HG02973 (cell line): ENCODE measurements around the gene ZBTB7C.

Experiments
- ATAC-seq: cut with Tn5 transposase; IDR thresholded peaks from one replicate; pipeline ENCODE4 v1.9.1; 2021; ENCODE audit warnings: moderate library complexity; ENCODE audit not compliant: unreplicated experiment

ZBTB7C gene

DNA sequence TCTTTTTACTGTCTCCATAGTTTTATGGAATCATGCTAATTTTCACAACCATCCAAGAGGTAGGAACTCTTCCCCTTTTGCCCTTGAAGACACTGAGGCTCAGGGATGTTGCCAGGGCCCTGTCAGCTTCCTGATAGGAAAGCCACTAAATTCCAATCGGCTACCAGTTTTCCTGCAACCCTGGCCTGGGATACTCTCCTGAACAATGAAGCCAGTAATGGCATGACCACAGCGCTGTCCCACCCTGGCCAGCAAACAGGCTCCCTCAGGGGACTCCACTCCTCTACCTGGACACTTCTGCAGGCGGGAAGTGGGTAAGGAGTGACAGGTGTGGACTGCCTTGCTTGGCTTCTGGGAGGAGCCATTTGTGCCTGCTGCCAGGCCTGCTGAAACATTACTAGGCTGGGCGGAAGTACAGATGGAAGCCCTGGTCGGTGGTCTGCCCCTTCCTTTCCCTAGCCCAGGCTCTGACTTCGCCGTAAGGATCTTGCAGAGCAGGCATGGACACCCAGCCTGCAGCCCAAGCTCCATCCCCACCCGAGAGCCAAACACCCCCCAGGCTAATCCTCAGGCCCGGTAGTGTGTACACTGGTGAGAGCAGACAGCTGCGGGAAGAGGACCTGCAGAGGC is 400.0 kb downstream of the ZBTB7C start:
- no peak for ATAC-seq

DNA sequence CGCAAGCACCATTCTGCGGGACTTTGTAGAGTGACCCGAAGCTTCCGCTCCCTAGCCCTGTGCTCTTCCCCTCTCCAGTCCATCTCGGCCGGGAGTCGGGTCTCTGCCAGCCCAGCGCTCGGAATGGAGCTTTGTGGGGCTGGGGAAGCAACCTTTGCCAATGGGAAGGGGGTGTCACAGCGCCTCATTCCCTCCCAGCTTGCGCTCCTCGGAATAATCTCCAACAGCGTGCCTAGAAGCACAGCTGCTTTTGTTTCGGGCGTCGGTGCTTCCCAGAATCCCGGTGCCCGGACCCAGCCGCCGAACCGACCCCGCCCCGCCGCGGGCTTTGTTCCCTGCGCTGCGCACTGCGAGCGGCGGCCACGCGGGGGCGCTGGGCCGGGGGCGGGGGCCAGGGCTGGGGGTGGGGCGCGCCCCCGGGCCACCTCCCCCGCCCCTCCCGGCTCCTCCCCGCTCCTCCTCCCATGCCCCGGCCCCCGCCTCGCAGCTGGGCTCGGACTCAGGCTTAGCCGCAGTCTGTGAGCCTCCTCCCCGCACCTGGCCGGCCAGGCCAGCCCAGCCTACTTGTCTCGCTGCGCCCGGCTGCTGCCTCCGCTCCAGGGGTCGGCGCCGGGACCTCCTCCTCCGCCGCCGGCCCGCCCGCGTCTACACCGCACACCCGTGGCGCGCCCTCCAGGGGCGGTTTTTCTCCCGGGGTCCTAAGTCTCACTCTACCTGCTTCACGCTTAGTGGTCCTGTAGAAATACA is 401.1 kb downstream of the ZBTB7C start:
- no peak for ATAC-seq

DNA sequence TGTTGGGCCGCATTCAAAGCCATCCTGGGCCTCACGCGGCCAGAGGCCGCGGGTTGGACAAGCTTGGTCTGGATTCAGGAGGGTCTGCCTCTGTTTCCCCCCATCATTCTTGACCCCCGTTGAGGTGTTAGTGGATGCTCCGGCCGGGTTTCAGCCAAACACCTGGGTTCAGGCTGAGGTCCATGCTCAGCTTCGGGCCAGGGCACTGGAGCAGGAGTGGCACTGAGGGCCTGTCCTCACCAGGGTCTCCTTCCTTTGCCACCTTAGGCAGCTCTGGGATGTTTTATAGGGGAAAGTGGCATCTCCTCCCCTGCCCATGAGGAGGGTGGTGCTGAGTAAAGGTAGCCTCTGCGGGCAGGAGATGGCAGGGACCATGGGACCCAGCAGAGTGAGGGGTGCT is 401.8 kb downstream of the ZBTB7C start:
- no peak for ATAC-seq

DNA sequence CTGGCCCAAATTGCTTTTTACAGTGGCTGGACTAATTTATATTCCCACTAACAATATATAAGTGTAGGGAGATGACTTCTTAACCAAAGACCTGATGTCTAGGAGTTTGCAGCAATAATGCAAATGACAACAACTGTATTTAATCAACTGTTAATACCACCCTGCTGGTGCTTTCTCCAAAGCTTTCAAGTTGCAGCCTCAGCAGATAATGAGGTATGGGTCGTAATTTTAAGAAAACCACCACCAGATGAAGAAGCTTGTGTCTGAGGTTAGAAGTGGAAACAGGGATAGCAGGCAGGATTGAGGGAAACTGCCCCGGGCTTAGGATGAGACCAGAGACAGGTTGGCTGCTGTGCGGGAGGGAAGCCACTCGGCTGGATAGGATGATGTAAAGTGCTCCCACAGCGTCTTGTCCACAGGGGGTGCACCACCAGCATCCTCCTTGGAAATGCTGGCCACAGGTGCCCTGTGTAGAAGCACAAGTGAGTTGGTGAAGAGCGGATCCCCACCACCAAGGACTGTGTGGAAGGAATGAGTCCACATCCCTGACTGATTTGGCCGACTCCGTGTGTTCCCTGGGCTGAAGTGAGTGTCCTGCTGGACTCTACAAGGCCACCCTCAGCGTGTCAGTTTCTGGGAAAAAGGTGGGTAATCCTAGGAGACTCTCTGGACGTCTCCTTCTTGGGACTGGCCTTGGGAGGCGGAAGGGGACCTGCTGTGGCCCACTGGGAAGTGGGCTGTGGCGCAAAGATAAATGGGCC is 402.6 kb downstream of the ZBTB7C start:
- no peak for ATAC-seq

DNA sequence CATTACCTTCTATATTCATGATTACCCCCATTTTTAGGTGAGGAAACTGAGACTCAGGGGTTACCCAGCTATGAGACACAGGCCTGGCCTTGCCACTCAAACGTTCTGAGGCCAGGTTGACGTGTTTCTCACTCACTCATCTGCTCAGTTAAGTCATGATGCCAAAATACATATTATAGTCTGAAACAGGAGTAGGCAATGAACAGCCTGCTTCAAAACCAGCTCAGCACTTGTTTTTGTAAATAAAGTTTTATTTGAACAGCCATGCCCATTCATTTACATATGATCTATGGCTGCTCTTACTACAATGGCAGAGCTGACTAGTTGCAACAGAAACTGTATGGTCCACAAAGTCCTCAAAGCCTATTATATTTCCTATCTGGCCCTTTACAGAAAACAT is 404.6 kb downstream of the ZBTB7C start:
- ATAC-seq: no peak

DNA sequence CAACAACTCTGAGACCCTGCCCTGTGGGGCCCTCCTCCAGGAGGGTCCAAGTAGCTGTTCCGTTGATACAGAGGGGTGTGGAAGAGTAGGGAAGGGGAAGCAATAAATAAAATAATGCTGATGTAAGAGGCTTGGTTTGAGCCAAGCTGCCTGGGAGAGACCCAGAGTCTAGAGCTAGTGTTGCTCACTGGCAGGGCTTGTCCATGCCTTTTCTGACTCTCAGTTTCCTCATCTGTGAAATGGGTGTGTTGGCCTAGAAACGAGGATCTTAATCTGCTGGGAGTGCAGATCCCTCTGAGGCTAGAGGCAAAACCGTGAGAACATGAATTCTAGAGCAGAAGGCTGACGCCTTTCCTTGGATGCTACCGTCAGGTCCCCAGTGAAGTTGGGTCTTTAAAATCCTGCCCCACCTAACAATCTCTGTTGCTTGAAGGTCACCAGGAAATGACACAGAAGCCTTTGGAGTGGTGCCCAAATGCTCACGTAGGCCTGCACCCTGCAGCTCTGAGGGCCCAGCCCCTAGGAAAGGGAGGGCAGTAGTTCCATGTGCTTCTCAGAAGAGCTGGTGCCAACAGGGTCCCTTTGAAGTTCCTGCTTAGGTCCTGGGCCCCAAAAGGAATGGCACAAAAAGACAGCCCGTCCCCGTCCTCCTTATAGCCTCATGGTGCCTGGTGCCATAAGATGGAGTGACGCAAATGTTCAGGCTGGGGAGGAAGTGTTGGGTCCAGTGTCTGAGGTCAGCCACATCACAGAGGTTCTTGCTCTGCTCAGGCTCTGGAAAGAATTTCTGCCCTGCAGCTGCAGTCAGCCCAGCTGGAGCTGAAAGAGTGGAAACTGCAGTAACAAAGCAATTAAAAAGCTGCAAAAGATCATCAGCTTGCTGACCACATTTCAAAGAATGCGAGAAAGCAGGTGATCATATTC is 405.5 kb downstream of the ZBTB7C start:
- no peak for ATAC-seq

DNA sequence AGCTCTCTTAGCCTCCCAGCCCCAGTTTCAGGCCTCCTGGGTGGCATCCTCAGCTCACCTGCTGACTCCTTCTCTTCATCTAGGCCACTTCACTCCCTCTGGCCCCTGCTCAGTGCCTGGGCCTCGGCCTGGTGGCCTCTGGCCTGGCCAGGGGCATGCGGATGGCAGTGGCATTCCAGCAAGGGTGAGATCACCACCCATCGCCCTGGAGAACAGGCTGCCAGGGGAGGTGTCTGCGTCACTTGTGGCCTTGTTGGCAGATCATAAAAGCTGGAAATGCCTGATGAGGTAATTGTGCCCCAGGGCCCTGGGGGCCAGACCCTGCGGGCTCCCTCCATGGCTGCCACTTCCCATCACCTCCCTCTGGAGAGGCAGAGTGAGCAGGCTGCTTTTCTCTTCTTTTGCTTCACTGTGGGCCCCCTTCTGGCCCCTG is 406.2 kb downstream of the ZBTB7C start:
- ATAC-seq: no peak

DNA sequence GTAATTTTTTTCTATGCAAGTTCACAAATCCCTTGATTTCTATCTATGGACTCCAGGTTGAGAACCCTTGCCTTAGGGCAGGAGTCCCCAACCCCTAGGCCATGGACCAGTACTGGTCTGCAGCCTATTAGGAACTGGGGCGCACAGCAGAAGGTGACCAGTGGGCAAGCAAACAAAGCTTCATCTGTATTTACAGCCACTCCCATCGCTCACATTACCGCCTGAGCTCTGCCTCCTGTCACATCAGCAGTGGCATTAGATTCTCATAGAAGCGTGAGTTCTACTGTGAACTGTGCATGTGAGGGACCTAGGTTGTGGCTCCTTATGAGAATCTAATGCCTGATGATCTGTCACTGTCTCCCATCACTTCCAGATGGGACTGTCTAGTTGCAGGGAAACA is 408.5 kb downstream of the ZBTB7C start:
- no peak for ATAC-seq

DNA sequence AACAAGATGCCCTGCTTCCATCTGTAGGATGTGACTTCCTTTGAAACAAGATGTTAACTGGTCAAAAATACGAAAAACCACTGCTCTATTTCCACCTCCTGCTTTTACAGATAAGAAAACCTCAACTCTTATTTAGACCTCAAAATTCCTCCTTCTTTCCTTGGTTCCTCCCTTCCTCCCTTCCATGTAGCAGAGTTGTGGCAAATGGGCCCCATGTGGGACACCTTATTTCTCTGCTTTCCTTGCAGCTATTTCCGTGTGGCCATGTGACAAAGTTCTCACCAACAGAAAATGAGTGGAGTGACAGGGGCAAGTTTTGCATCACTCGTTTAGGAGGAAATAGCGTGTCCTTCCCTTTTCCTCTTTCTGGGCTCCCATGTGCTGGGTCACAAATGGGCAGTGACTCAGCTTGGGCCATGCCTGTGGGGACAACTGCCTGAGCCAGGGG is 409.4 kb downstream of the ZBTB7C start:
- no peak for ATAC-seq

DNA sequence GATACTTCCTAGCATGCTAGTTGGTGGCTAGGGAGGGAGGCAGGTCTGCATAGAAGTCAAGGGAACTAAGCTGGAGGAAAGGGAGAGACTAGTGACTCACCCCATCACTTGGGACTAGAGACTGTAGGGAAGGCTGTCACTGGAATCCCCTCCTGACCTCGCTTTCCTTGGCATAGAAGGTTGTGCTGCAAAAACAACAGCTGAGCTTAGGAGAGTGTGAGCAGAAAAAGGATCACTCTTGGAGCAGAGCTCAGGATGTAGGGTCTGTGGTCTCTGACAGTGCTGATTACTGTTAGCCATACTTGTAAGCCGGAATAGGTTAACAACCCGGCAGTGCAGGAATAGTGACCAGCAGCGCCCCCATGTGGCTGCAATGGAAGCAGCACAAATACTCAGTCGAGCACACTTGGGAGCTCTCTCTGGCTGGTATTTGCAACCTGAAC is 411.8 kb downstream of the ZBTB7C start:
- no peak for ATAC-seq

DNA sequence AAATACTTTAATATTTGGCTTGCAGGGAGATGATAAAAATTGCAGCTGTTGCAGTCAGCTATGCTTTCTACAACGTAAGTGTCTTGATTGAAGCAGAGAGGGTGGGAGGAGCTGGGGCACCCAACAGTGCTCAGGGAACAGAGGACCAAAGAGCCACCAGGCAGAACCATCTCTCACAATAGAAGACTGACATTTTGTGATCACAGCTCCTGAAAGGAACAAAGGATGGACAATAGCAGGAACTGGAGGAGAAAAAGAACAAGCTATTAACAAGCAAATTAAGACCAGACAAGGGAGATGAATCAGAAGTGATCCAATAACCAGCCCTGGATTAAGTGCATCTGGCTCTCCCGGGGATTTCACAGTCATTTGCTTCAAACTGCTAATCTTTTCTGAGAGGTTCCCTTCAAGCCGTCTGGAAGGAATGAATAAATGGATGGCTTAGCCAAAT is 413.1 kb downstream of the ZBTB7C start:
- ATAC-seq: no peak

DNA sequence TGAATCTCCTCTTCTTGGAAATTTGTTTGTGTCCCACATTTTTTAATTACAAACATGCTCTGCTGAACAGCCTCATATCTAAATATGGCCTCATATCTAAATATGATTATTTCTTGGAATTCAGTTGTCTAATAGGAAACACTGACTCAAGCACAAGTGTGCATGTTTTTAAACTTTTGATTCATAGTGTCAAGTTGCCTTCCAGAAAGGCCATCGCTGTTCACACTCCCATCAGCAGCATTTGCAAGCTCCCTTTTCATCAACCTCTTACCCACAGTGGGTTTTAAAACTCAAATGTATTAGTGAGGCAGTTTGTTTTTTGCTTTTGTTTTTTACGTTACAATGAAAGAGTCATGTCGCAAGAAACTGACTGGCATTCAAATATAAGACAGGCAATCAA is 413.5 kb downstream of the ZBTB7C start:
- ATAC-seq: no peak

DNA sequence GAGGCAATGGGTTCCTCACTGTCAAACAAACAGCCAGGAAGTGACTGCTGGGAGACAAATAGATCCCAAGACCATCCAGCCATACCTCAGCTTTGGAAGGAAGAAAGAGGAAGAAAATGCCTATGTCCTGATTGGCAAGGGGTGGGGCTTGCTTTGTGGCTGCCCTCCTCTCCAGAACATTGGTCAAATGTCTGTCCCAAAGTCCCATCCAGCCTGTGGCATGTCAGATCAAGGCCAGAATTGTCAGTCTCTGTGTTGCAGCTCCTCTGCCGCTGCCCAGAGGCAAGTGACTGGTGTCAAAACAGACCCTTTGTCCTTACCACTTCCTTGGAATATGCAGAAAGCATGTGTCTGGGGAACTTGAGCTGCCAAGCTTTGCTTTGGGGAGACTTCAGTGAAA is 415.8 kb downstream of the ZBTB7C start:
- ATAC-seq: no peak

DNA sequence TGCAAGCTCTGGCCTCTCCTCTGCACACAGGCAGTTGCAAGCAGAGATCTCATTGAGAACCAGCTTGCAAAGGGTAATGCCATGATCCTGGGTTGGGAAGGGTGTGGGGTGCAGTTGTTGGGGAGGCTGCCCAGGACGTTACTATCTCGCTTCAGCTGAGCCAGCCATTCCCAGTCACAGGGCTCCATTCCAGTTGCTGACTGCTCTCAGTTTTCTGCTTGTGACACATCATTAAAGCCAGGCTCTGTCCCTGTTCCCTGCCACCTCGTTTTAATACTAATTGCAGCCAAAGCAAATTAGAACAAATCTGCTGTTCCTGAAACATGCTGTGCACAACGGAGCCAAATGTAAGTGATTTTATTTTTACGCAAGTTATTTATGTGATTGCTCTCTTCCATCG is 416.2 kb downstream of the ZBTB7C start:
- ATAC-seq: no peak

DNA sequence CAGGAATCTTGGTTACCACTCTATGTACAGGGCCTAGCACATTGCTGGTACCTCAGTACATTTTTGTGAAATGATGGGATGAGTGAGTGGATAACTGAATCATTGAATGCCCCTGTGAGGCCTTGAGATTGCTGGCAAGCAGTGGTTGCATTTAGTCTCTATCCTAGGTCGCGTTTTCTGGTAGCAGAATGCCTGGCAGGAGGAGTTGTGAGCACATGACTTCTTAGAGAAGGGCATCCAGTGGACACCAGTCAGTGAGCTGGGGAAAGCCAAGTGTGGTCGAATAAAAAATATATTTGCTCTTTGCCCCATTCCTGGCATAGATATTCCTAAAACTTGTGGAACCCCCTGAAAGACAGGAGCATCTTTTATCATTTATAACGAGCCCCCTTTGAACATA is 416.9 kb downstream of the ZBTB7C start:
- ATAC-seq: no peak

DNA sequence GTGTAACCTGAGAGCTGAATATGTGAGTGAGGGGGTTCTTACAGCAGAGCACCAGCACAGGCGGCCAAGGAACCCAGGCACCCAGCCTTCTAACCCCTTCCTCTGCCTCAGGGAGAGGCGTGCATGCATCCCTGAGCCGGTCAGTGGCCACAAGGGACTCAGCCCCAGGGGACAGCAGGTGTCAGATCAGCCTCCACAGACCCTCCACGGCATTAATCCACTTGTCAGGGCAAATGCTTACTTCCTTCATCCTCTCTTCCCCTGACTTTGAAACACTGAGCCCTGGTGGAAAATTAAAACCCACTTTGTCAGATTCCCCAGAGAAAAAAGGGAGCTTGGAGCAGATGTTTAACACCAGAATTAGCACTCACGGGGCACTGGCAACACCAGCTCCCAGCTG is 418.2 kb downstream of the ZBTB7C start:
- ATAC-seq: no peak

DNA sequence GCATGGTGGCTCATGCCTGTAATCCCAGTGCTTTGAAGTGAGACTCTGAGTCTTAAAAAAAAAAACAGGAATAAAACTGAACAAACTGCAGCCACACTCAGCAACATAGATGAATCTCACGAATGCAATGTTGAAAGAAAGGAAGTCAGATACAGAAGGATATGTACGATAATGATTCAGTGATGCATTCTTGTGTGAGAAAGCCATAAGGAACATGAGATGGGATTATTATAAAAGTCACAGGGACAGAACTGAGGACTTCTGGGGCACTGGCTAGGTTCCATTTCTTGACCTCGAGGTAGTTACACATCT is 421.8 kb downstream of the ZBTB7C start:
- ATAC-seq: no peak

DNA sequence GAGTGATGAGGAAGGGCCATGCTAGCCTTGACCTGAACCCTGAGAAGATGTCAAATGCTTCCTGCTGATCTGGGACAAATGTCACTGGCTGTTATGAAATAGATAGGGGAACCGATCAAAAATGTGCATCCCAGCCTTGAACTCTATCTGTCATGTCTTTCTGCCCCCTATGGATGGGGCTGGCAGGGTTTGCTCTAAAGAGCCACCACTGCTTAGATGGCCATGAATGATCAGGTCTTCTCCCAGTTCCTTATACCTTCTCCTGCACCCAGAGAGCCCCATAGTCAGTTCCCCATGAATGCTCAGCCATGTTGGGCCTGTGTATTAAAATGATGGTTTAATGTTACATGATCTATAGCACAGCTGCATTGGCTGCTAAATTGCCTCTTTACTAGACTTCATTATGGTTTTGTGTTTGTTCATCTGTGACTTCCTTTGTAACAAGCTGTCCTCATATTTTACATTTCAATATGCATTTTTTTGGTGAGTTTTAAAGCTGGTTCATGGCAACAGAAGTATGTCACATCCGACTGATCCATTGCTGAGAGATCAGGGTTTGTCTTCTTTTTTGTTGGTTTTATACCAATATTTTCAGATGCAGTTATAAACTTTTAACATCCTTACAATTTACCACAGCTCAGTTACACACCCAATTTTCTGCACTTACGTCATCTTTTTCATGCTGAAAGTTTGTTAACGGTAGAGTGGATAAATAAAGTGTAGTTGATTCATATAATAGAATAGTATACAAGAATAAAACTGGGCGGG is 422.4 kb downstream of the ZBTB7C start:
- no peak for ATAC-seq

DNA sequence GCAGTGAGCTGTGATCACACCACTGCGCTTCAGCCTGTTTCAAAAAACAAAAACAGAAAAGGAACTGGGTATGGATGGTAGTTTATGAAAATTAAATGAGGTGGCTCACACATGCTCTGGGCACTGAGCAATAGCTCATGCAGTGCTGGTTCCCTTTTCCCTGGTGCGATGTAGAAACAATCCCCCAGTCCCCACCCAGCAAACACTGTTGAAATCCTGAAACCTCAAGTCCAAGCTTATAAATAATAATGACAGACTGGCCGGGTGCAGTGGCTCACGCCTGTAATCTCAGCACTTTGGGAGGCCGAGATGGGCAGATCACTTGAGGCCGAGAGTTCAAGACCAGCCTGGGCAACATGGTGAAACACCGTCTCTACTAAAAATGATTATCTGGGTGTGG is 423.3 kb downstream of the ZBTB7C start:
- no peak for ATAC-seq

DNA sequence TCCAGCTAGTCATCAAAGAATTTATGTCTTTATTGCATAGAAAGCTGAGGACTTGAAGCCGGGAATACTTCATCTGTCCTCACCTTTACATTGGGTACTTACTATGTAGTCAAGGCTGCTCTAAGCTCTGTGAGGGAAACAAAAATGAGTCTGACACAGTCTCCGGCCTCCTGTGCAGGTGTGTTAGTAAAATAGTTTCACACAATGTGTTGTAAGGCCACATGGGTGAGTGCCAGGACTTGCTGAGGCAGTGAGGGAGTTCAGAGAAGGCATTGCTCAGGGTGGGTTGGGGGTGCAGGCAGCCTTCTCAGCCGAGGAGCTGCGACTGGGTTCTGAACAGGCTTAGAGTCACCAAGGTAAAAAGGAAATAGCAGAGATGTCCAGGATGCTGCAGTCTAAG is 424.2 kb downstream of the ZBTB7C start:
- ATAC-seq: no peak
